ENCODE results near the gene CDYL. TPM values are rescaled to one million over a fixed set of nuclear protein-coding genes. Genes with fewer than 3 reads are reported as not detected.
A peak's percentile ranks its signal among the peaks of the same experiment; 100 is the strongest.

Gene CDYL
- polyA plus RNA-seq, 3 donors = 2.9 to 21.2 (median 4.2) TPM

DNA sequence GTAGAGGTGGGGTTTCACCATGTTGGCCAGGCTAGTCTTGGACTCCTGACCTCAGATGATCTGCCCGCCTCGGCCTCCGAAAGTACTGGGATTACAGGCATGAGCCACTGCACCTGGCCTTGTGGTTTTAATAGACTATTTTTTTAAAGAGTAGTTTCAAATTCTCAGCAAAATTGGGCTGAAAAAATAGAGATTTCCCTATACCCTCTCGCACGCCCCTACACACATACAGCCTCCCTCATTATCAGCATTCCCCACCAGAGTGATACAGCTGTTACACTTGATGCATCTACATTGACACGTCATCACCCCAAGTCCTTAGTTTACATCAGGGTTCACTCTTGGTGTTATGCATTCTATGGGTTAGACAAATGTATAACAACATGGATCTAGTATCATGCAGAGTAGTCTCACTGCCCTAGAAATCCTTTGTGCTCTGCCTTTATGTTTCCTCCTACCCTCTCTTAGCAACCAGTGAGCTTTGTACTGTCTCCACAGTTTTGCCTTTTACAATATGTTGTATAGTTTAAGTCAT lies 103.6 kb downstream of the CDYL start:
- H3K27ac Mint-ChIP-seq = peak overlapping the region in 4 of 7 donors; percentile 18 to 82 (median 32)
- TF ChIP-seq, protein P1, sequence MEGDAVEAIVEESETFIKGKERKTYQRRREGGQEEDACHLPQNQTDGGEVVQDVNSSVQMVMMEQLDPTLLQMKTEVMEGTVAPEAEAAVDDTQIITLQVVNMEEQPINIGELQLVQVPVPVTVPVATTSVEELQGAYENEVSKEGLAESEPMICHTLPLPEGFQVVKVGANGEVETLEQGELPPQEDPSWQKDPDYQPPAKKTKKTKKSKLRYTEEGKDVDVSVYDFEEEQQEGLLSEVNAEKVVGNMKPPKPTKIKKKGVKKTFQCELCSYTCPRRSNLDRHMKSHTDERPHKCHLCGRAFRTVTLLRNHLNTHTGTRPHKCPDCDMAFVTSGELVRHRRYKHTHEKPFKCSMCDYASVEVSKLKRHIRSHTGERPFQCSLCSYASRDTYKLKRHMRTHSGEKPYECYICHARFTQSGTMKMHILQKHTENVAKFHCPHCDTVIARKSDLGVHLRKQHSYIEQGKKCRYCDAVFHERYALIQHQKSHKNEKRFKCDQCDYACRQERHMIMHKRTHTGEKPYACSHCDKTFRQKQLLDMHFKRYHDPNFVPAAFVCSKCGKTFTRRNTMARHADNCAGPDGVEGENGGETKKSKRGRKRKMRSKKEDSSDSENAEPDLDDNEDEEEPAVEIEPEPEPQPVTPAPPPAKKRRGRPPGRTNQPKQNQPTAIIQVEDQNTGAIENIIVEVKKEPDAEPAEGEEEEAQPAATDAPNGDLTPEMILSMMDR (IDR thresholded peaks at IDR 0.05) = no peak
- peaks cover 0 to 6% (median 2%) of the 10 kb centered on the region in 7 donors for H3K9me3 Mint-ChIP-seq
- no peak overlapping the region for H3K4me3 Mint-ChIP-seq
- Histone ChIP-seq H3K4me3 (replicated peaks in 1 of 3; ENCODE audit: low read depth in 2 of 3, low read length in 3 of 3) (no peak overlapping the region), H3K79me2 (ENCODE audit: insufficient read depth, low read length) (peaks cover 98% of the 10 kb centered on the region), H4K20me1 (ENCODE audit: insufficient read depth, low read length) (peaks cover 100% of the 10 kb centered on the region), H3K4me1 (ENCODE audit: control insufficient read depth in 1 of 2, insufficient read depth in 2 of 2, low read length in 2 of 2) (peaks cover 12 to 18% of the 10 kb centered on the region in 2 donors), H3K36me3 (replicated peaks in 1 of 2; ENCODE audit: control insufficient read depth in 1 of 2, insufficient read depth in 2 of 2, low read length in 2 of 2) (no peaks in the 10 kb centered on the region), H3K27me3 (ENCODE audit: control insufficient read depth in 2 of 2, insufficient read depth in 2 of 2, low read length in 2 of 2) (no peaks in the 10 kb centered on the region), H3K4me2 (replicated peaks; ENCODE audit: extremely low read depth, low read length, poor library complexity, severe bottlenecking) (no peak overlapping the region), H3K27ac (ENCODE audit: low read depth in 1 of 2, low read length in 2 of 2) (peak overlapping the region in 1 of 2 donors; percentile 33), H3K9me3 (replicated peaks in 1 of 2; ENCODE audit: control insufficient read depth in 1 of 2, insufficient read depth in 1 of 2, low read length in 2 of 2) (no peaks in the 10 kb centered on the region), H3K9ac (ENCODE audit: insufficient read depth, low read length, poor library complexity, severe bottlenecking) (no peak overlapping the region), H2AFZ (ENCODE audit: insufficient read depth, low read depth, low read length, poor library complexity, severe bottlenecking) (no peak overlapping the region)
- intact Hi-C loops (cut with micrococcal nuclease) = no loop called here
- no CpG with 5 or more reads among the region's 6 CpGs for WGBS (ENCODE audit: insufficient coverage)
- peaks cover 32% of the 10 kb centered on the region for H3K4me1 Mint-ChIP-seq
- DNase-seq = no peak
- peaks cover 0 to 3% (median 0%) of the 10 kb centered on the region in 3 donors for H3K27me3 Mint-ChIP-seq (ENCODE audit: low read depth in 3 of 3)
- H3K36me3 Mint-ChIP-seq = no peaks in the 10 kb centered on the region

DNA sequence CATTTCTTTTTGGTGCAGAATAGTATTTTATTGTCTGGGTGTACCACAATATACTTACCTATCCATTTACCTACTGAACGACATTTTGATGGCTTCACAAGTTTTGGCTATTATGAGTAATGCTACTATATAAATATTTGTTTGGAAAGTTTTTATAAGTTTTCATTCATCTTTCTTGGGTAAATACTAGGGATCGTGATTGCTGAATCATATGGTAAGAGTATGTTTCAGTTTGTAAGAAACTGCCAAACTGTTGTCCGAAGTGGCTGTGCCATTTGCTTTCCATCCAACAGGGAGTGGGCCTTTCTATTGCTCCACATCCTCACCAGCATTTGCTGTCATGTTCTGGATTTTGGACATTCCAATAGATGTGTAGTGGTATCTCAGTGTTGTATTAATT lies 104.2 kb downstream of the CDYL start:
- Histone ChIP-seq H4K20me1 (ENCODE audit: insufficient read depth, low read length) (peaks cover 100% of the 10 kb centered on the region), H3K9ac (ENCODE audit: insufficient read depth, low read length, poor library complexity, severe bottlenecking) (no peak overlapping the region), H2AFZ (ENCODE audit: insufficient read depth, low read depth, low read length, poor library complexity, severe bottlenecking) (no peak overlapping the region), H3K4me2 (replicated peaks; ENCODE audit: extremely low read depth, low read length, poor library complexity, severe bottlenecking) (no peak overlapping the region), H3K4me1 (ENCODE audit: control insufficient read depth in 1 of 2, insufficient read depth in 2 of 2, low read length in 2 of 2) (peaks cover 18 to 23% of the 10 kb centered on the region in 2 donors), H3K36me3 (replicated peaks in 1 of 2; ENCODE audit: control insufficient read depth in 1 of 2, insufficient read depth in 2 of 2, low read length in 2 of 2) (no peaks in the 10 kb centered on the region), H3K4me3 (replicated peaks in 1 of 3; ENCODE audit: low read depth in 2 of 3, low read length in 3 of 3) (no peak overlapping the region), H3K79me2 (ENCODE audit: insufficient read depth, low read length) (peaks cover 98% of the 10 kb centered on the region), H3K9me3 (replicated peaks in 1 of 2; ENCODE audit: control insufficient read depth in 1 of 2, insufficient read depth in 1 of 2, low read length in 2 of 2) (no peaks in the 10 kb centered on the region), H3K27me3 (ENCODE audit: control insufficient read depth in 2 of 2, insufficient read depth in 2 of 2, low read length in 2 of 2) (no peaks in the 10 kb centered on the region), H3K27ac (ENCODE audit: low read depth in 1 of 2, low read length in 2 of 2) (peak overlapping the region in 1 of 2 donors; percentile 33)
- TF ChIP-seq, protein P1 (IDR thresholded peaks at IDR 0.05) = no peak
- Mint-ChIP-seq H3K4me1 (peaks cover 37% of the 10 kb centered on the region), H3K27ac (no peak overlapping the region), H3K27me3 (ENCODE audit: low read depth in 3 of 3) (peaks cover 0 to 3% (median 0%) of the 10 kb centered on the region in 3 donors), H3K4me3 (no peak overlapping the region), H3K9me3 (peaks cover 0 to 4% (median 2%) of the 10 kb centered on the region in 7 donors), H3K36me3 (no peaks in the 10 kb centered on the region)
- intact Hi-C loops (cut with micrococcal nuclease) = no loop called here
- WGBS (ENCODE audit: insufficient coverage) = no CpG with 5 or more reads among the region's 3 CpGs
- no peak for DNase-seq
